SK-N-SH (cell line): ENCODE measurements around the gene EXO5. TPM values are rescaled to one million over a fixed set of nuclear protein-coding genes. Genes with fewer than 3 reads are reported as not detected.
"Not testable (repeated sequence)": the region's sequence is repeated elsewhere in the genome, so short reads cannot be mapped to it uniquely, and the experiment has no call there.

ENCODE experiments used
- CTCF ChIA-PET: fragments of 300-600, 350-600 bp; formaldehyde crosslinking; extraction: SDS; loops from one replicate; lab custom pipeline; 2021; lab: Yijun Ruan, JAX
- POLR2A ChIA-PET: fragments of 350-600 bp; sonication (Branson Sonifier 250); formaldehyde crosslinking; extraction: SDS; loops from one replicate; lab custom pipeline; 2020; ENCODE audit warnings: antibody characterized with exemption, inconsistent platforms; lab: Yijun Ruan, JAX
- DNase-seq: peaks from one replicate; pipeline ENCODE4 v3.0.0; 2012
- H2AFZ ChIP-seq: fragments of 200-600 bp; sonication (generic); 2 replicates; pipeline ENCODE4 v1.8.1; 2016; ENCODE audit warnings: antibody characterized with exemption, mild to moderate bottlenecking, low read depth
- H3F3A ChIP-seq: fragments of 200-600 bp; sonication (generic); replicated peaks from 2 replicates; pipeline ENCODE3; 2016; ENCODE audit warnings: antibody characterized with exemption, mild to moderate bottlenecking; ENCODE audit not compliant: insufficient read depth
- H3K27ac ChIP-seq, 2 experiments: fragments of 200-500 bp in 1 of 2; fragments of 200-600 bp in 1 of 2; sonication (Bioruptor generic) in 1 of 2; sonication (generic), shearing (Covaris generic) in 1 of 2; 2 replicates each; pipeline versions ENCODE4 v1.5.1 to v1.6.1; 2014 to 2016; ENCODE audit warnings: low read depth in 2 of 2, inconsistent platforms in 1 of 2, low read length in 1 of 2, mild to moderate bottlenecking in 1 of 2, mixed read lengths in 1 of 2
- H3K27me3 ChIP-seq: fragments of 200-600 bp; sonication (generic), shearing (Covaris generic); 2 replicates; pipeline ENCODE4 v1.6.1; 2016; ENCODE audit warnings: mixed run types; ENCODE audit not compliant: insufficient read depth
- H3K36me3 ChIP-seq, 2 experiments: fragments of 200-500 bp in 1 of 2; fragments of 200-600 bp in 1 of 2; sonication (Bioruptor generic) in 1 of 2; sonication (generic) in 1 of 2; replicated peaks in 1 of 2; 2 replicates each; pipeline versions ENCODE3 to v1.5.1; 2014 to 2016; ENCODE audit warnings: low read length in 1 of 2, mild to moderate bottlenecking in 1 of 2; ENCODE audit not compliant: insufficient read depth in 2 of 2, control insufficient read depth in 1 of 2
- H3K4me1 ChIP-seq, 2 experiments: fragments of 200-500 bp in 1 of 2; fragments of 200-600 bp in 1 of 2; sonication (Bioruptor generic) in 1 of 2; sonication (generic), shearing (Covaris generic) in 1 of 2; 2 replicates each; pipeline versions ENCODE4 v1.5.1 to v1.6.1; 2014 to 2016; ENCODE audit warnings: low read depth in 1 of 2, low read length in 1 of 2, mixed run types in 1 of 2; ENCODE audit not compliant: insufficient read depth in 2 of 2, control insufficient read depth in 1 of 2
- H3K4me2 ChIP-seq: fragments of 200-600 bp; sonication (generic), shearing (Covaris generic); 2 replicates; pipeline ENCODE4 v1.6.1; 2017; ENCODE audit warnings: mixed run types
- H3K4me3 ChIP-seq, 2 experiments: fragments of 200-500 bp in 1 of 2; fragments of 200-600 bp in 1 of 2; sonication (Bioruptor generic) in 1 of 2; sonication (generic), shearing (Covaris generic) in 1 of 2; 2 replicates each; pipeline versions ENCODE4 v1.5.1 to v1.8.1; 2014 to 2016; ENCODE audit warnings: low read depth in 2 of 2, inconsistent platforms in 1 of 2, low read length in 1 of 2, mild to moderate bottlenecking in 1 of 2, mixed read lengths in 1 of 2, moderate library complexity in 1 of 2
- H3K79me2 ChIP-seq: fragments of 200-600 bp; sonication (generic); 2 replicates; pipeline ENCODE4 v1.8.1; 2017; ENCODE audit warnings: mild to moderate bottlenecking; ENCODE audit not compliant: insufficient read depth
- H3K9ac ChIP-seq: fragments of 200-600 bp; sonication (generic); 2 replicates; pipeline ENCODE4 v1.6.1; 2017; ENCODE audit warnings: mixed run types
- H3K9me2 ChIP-seq: fragments of 200-600 bp; sonication (generic); 2 replicates; pipeline ENCODE4 v1.6.1; 2017; ENCODE audit warnings: mixed run types
- H3K9me3 ChIP-seq: fragments of 200-600 bp; sonication (generic); 2 replicates; pipeline ENCODE4 v1.6.1; 2017; ENCODE audit warnings: mixed run types, mild to moderate bottlenecking, moderate library complexity
- H4K20me1 ChIP-seq: fragments of 200-600 bp; sonication (generic); 2 replicates; pipeline ENCODE4 v1.6.1; 2017; ENCODE audit warnings: mild to moderate bottlenecking, mixed run types; ENCODE audit not compliant: insufficient read depth
- CHD2 ChIP-seq: fragments of 150-350 bp; IDR thresholded peaks from 2 replicates; pipeline ENCODE4 v1.6.1; 2018; ENCODE audit warnings: low read length; ENCODE audit not compliant: partially characterized antibody
- FOXM1 ChIP-seq: IDR thresholded peaks from 2 replicates; pipeline ENCODE4 v1.4.0; 2012; ENCODE audit warnings: low read depth, mild to moderate bottlenecking
- MAX ChIP-seq: IDR thresholded peaks from 2 replicates; pipeline ENCODE4 v1.4.0; 2012; ENCODE audit warnings: low read depth
- MEF2A ChIP-seq: IDR thresholded peaks from 2 replicates; pipeline ENCODE4 v1.4.0; 2012; ENCODE audit warnings: low read depth, borderline replicate concordance
- MXI1 ChIP-seq: IDR thresholded peaks from 2 replicates; pipeline ENCODE4 v1.6.1; 2012; ENCODE audit warnings: mild to moderate bottlenecking, low read depth, low read length, improper control_type of control experiment
- NRF1 ChIP-seq: IDR thresholded peaks from 2 replicates; pipeline ENCODE4 v1.6.1; 2012; ENCODE audit warnings: low read depth, mild to moderate bottlenecking, low read length
- POLR2AphosphoS5 ChIP-seq: IDR thresholded peaks from 2 replicates; pipeline ENCODE4 v1.6.1; 2012; ENCODE audit warnings: low read depth, low read length
- RAD21 ChIP-seq: IDR thresholded peaks from 2 replicates; pipeline ENCODE4 v1.6.1; 2012; ENCODE audit warnings: mild to moderate bottlenecking, low read length
- RCOR1 ChIP-seq: fragments of 150-350 bp; IDR thresholded peaks from 2 replicates; pipeline ENCODE4 v1.6.1; 2017; ENCODE audit warnings: antibody characterized with exemption, low read length
- SIN3A ChIP-seq: IDR thresholded peaks from 2 replicates; pipeline ENCODE4 v1.6.1; 2012; ENCODE audit warnings: low read depth, mild to moderate bottlenecking, low read length, moderate library complexity, borderline replicate concordance
- SMC3 ChIP-seq: IDR thresholded peaks from 2 replicates; pipeline ENCODE4 v1.6.1; 2012; ENCODE audit warnings: low read depth, low read length, improper control_type of control experiment
- WGBS: methylation state at CpG from one replicate; pipeline ENCODE4 v1.1.6; 2017; ENCODE audit warnings: low lambda C conversion rate; 5-methylcytosine and 5-hydroxymethylcytosine counted together
- polyA plus RNA-seq, 3 experiments: library from polyadenylated mRNA; depleted of rRNA; stranded (reverse); fragments of >200 nt; gene quantifications; 2 replicates each; pipeline ENCODE4 v1.2.3, GENCODE V29; 2012
- TF ChIP-seq, protein P1 (sequence below): IDR thresholded peaks from 2 replicates; pipeline ENCODE4 v1.6.1; 2012; ENCODE audit warnings: mild to moderate bottlenecking, low read depth, low read length, moderate library complexity
- TF ChIP-seq, protein P2 (sequence below): fragments of 150-350 bp; IDR thresholded peaks from 2 replicates; pipeline ENCODE4 v1.6.1; 2017; ENCODE audit warnings: antibody characterized with exemption, low read length, low read depth, borderline replicate concordance

The EXO5 gene
- polyA plus RNA-seq, 1 of the 3 experiments (the other 2 are of a cell fraction) = 7.4 TPM

GRCh38 chr1:40546957-40547356 is 38.4 kb downstream of the EXO5 start:
- H3K36me3 ChIP-seq = peaks cover 7 to 46% of the 10 kb centered on the region in 2 experiments
- H3K4me1 ChIP-seq = no peaks in the 10 kb centered on the region
- no peak for DNase-seq
- WGBS = 90% methylated on average over 4 of the region's 4 CpGs
- CTCF ChIA-PET = interaction anchor here (2.8 kb wide), 1 partner anchor 14 kb away, joined by 9 read pairs; no protein-coding TSS in a partner anchor
- H4K20me1 ChIP-seq = no peaks in the 10 kb centered on the region
- H3K27me3 ChIP-seq = no peaks in the 10 kb centered on the region
- H3F3A ChIP-seq = no peaks in the 10 kb centered on the region
- H3K9me3 ChIP-seq = no peaks in the 10 kb centered on the region; the same call in 1 of the 2 replicates
- H3K27ac ChIP-seq = no peak overlapping the region
- H3K79me2 ChIP-seq = no peaks in the 10 kb centered on the region
- H3K4me2 ChIP-seq = no peak overlapping the region
- no peak overlapping the region for H3K9ac ChIP-seq
- no peak for TF ChIP-seq SMC3
- no peaks in the 10 kb centered on the region for H3K9me2 ChIP-seq
- no peak overlapping the region for H3K4me3 ChIP-seq
- POLR2A ChIA-PET = no interaction called here
- no peak overlapping the region for H2AFZ ChIP-seq

DNA sequence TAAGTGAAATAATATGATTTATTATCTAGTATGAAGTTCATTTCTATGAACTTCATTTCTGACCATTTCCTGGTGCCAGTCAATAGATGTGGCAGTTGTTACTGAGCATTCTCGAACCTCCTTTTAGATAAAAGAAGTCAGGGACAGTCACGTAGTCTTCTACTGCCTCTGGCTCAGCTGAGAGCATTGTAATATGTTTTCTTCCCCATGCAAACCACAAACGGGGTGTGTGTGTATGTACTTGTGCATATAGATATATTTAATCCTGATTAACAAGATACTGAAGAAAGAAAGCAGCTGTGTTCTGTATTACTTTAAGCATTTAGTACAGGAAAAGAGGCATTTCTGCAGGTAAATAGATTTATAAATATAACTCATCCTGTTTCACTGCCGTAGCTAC is 44.5 kb downstream of the EXO5 start:
- no peak overlapping the region for H2AFZ ChIP-seq
- DNase-seq = no peak
- no peaks in the 10 kb centered on the region for H3K9me2 ChIP-seq
- H3K4me2 ChIP-seq = no peak overlapping the region
- H3K4me3 ChIP-seq = no peak overlapping the region
- no peaks in the 10 kb centered on the region for H3F3A ChIP-seq
- ChIA-PET CTCF (interaction anchor here (4.2 kb wide), 1 partner anchor 20 kb away, joined by 17 read pairs; no protein-coding TSS in a partner anchor), POLR2A (no interaction called here)
- no peaks in the 10 kb centered on the region; the same call in 1 of the 2 replicates for H3K9me3 ChIP-seq
- no peaks in the 10 kb centered on the region for H4K20me1 ChIP-seq
- H3K36me3 ChIP-seq = no peaks in the 10 kb centered on the region
- no peaks in the 10 kb centered on the region for H3K79me2 ChIP-seq
- no peak overlapping the region for H3K27ac ChIP-seq
- H3K4me1 ChIP-seq = no peaks in the 10 kb centered on the region
- 63% methylated on average over 4 of the region's 4 CpGs for WGBS
- H3K27me3 ChIP-seq = no peaks in the 10 kb centered on the region
- H3K9ac ChIP-seq = no peak overlapping the region
- TF ChIP-seq RAD21 = no peak
- no peak for TF ChIP-seq CHD2
- TF ChIP-seq FOXM1 = no peak
- TF ChIP-seq SIN3A = no peak
- no peak for TF ChIP-seq RCOR1
- TF ChIP-seq MXI1 = no peak
- TF ChIP-seq, protein P1, sequence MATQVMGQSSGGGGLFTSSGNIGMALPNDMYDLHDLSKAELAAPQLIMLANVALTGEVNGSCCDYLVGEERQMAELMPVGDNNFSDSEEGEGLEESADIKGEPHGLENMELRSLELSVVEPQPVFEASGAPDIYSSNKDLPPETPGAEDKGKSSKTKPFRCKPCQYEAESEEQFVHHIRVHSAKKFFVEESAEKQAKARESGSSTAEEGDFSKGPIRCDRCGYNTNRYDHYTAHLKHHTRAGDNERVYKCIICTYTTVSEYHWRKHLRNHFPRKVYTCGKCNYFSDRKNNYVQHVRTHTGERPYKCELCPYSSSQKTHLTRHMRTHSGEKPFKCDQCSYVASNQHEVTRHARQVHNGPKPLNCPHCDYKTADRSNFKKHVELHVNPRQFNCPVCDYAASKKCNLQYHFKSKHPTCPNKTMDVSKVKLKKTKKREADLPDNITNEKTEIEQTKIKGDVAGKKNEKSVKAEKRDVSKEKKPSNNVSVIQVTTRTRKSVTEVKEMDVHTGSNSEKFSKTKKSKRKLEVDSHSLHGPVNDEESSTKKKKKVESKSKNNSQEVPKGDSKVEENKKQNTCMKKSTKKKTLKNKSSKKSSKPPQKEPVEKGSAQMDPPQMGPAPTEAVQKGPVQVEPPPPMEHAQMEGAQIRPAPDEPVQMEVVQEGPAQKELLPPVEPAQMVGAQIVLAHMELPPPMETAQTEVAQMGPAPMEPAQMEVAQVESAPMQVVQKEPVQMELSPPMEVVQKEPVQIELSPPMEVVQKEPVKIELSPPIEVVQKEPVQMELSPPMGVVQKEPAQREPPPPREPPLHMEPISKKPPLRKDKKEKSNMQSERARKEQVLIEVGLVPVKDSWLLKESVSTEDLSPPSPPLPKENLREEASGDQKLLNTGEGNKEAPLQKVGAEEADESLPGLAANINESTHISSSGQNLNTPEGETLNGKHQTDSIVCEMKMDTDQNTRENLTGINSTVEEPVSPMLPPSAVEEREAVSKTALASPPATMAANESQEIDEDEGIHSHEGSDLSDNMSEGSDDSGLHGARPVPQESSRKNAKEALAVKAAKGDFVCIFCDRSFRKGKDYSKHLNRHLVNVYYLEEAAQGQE = no peak
- TF ChIP-seq NRF1 = no peak
- no peak for TF ChIP-seq POLR2AphosphoS5
- TF ChIP-seq MAX = no peak
- TF ChIP-seq, protein P2, sequence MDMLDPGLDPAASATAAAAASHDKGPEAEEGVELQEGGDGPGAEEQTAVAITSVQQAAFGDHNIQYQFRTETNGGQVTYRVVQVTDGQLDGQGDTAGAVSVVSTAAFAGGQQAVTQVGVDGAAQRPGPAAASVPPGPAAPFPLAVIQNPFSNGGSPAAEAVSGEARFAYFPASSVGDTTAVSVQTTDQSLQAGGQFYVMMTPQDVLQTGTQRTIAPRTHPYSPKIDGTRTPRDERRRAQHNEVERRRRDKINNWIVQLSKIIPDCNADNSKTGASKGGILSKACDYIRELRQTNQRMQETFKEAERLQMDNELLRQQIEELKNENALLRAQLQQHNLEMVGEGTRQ = no peak
- no peak for TF ChIP-seq MEF2A
- no peak for TF ChIP-seq SMC3

GRCh38 chr1:40554807-40555206 is 46.2 kb downstream of the EXO5 start:
- H3K4me1 ChIP-seq, DNase-seq, H3K9ac ChIP-seq, H3K27me3 ChIP-seq, H3K9me3 ChIP-seq, H3K36me3 ChIP-seq, H2AFZ ChIP-seq, H3K79me2 ChIP-seq, H3K4me2 ChIP-seq, H3K27ac ChIP-seq, H3K4me3 ChIP-seq, H3F3A ChIP-seq, H4K20me1 ChIP-seq, POLR2A ChIA-PET, H3K9me2 ChIP-seq: not testable (repeated sequence)
- CTCF ChIA-PET = interaction anchor here (0.8 to 4.2 kb wide), 2 partner anchors 12 to 22 kb away, joined by 3 to 17 read pairs; no protein-coding TSS in a partner anchor
- WGBS = 82% methylated on average over 7 of the region's 7 CpGs
